Measurements from ENCODE around the gene PCDH9.

The PCDH9 gene

DNA sequence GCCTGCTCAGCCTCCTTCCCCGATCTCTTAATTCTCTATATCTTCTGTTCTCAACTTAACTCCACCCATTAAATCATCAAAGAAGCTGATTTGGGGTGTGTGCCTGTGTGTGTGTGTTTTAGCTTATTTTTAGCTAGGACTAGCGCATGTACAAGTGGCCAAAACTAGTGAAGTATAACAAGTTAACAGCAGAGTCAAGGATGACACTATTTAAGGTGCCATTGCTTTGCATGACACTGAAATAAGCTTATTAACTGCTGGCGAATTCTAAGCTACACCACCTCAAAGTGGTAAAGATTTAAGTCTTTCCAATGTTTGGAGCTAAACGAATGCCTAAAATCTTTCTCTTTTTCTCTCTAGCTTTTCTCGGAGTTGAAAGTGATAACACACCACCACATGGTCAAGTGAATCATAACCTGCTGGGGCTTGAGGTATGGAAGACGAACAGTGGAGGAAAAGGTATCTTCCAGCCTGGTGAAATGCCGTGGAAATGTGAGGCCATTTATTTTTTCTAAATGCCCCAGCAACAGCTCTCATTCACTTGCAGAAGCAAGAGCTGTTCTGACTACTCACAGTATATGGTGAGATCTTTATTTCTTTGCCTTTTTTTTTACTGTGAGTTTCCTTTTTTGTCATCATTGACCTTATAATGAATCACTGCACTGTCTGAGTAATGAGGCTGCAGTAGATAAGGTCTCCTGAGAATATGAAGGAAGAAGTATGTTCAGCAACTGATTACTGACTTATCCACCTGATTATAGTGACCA is 570.3 kb downstream of the PCDH9 start:
- no peaks in the 10 kb centered on the region for H3K36me3 ChIP-seq (ENCODE audit: insufficient read depth, low read length)
- peak overlapping the region; percentile 64 for H2AFZ ChIP-seq (ENCODE audit: low read length, unreplicated experiment)
- H3K27ac ChIP-seq (ENCODE audit: low read depth, low read length): peak overlapping the region; percentile 84
- H3K4me1 ChIP-seq (ENCODE audit: control insufficient read depth, insufficient read depth, low read length, unreplicated experiment): peaks cover 45% of the 10 kb centered on the region
- no peaks in the 10 kb centered on the region for H3K79me2 ChIP-seq (ENCODE audit: control insufficient read depth, insufficient read depth, low read length, unreplicated experiment)
- H3K27me3 ChIP-seq (ENCODE audit: insufficient read depth, low read length): no peaks in the 10 kb centered on the region
- peak overlapping the region; percentile 13 for H3K4me3 ChIP-seq (ENCODE audit: low read depth, low read length)

DNA sequence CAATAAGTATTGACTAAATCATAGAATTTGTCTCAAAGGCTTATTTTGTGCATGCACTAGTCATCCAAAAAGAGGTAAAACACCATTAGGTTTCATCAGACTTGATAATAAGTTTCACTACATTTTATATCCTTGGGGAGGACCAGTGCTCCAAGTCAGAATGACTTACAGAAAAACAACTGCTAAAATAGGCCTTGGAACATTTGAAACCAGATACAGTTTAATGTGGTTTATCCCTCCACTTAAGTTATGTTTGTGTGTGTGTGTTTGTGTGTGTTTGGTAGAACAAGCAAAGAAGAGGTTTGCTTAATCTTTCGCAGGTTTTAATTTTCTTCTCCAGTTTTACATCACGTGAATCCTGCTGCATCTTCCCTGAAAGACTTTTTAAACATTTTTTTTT is 570.9 kb downstream of the PCDH9 start:
- H3K27me3 ChIP-seq (ENCODE audit: insufficient read depth, low read length): no peaks in the 10 kb centered on the region
- H3K79me2 ChIP-seq (ENCODE audit: control insufficient read depth, insufficient read depth, low read length, unreplicated experiment): no peaks in the 10 kb centered on the region
- peak overlapping the region; percentile 13 for H3K4me3 ChIP-seq (ENCODE audit: low read depth, low read length)
- H3K4me1 ChIP-seq (ENCODE audit: control insufficient read depth, insufficient read depth, low read length, unreplicated experiment): peaks cover 45% of the 10 kb centered on the region
- H2AFZ ChIP-seq (ENCODE audit: low read length, unreplicated experiment): peak overlapping the region; percentile 64
- no peaks in the 10 kb centered on the region for H3K36me3 ChIP-seq (ENCODE audit: insufficient read depth, low read length)
- peak overlapping the region; percentile 84 for H3K27ac ChIP-seq (ENCODE audit: low read depth, low read length)

DNA sequence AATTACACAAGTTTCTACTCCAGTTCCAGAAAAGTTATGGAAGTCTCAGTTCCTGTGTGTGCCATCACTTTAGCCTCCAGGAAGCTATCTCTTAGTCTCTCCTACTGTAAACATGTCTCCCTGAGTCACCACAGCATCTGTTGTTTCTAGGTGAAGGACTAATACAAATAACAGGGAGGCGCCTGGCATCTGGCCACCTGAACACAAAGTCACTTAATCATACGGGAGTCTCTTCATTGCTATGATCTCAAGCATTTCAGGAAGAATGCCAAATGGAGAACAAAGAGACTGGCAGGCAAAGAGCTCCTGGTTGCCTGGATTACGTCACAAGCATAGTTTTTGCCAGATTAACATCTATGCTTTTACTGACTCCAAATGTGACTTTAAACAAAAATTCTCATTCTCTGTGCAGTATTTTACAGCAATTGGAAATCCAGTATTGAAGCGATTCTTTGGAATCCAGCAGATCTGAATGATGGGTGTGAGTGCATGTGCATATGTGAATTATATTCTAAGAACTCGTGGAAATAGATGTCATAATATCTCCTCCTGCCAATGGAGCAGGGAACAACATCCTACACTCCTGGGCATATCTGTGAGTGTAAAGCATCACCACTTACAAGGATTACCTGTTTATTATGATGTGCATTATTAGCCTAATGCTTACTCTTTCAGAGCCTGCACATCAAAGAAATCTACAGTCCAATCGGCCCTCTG is 572.8 kb downstream of the PCDH9 start:
- Histone ChIP-seq H3K27ac (ENCODE audit: low read depth, low read length) (peak overlapping the region; percentile 83), H2AFZ (ENCODE audit: low read length, unreplicated experiment) (peak overlapping the region; percentile 11), H3K27me3 (ENCODE audit: insufficient read depth, low read length) (no peaks in the 10 kb centered on the region), H3K4me1 (ENCODE audit: control insufficient read depth, insufficient read depth, low read length, unreplicated experiment) (peaks cover 45% of the 10 kb centered on the region), H3K4me3 (ENCODE audit: low read depth, low read length) (no peak overlapping the region), H3K36me3 (ENCODE audit: insufficient read depth, low read length) (no peaks in the 10 kb centered on the region), H3K79me2 (ENCODE audit: control insufficient read depth, insufficient read depth, low read length, unreplicated experiment) (no peaks in the 10 kb centered on the region)

DNA sequence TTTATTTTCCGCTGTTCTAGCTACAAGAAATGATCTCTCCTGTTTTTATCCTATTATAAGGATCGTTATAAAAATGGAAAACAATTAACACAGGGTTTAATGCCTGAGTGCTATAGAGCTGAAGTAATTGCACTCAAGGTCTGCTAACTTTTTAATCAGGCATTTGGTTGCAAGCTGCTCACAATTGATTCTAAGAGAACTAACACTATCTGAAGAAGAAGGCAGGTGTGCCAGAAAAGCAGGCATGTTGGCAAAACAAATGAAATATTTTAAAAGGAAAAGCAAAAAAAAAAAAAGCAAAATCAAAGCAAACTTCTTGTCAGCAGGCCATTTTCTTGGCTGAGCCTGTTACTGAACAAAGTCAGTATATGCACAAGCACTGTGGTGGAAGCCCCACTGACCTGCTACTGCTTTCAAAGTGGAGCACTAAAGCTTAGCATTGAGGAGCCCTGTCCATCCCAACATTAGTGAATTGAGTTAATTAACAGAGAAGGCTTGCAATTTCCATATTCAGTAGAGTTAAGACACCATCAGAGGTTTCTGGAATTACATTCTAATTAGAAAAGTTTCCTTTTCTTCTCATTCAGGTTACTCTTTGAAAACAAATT is 574.2 kb downstream of the PCDH9 start:
- Histone ChIP-seq H3K4me3 (ENCODE audit: low read depth, low read length) (no peak overlapping the region), H3K79me2 (ENCODE audit: control insufficient read depth, insufficient read depth, low read length, unreplicated experiment) (no peaks in the 10 kb centered on the region), H3K27me3 (ENCODE audit: insufficient read depth, low read length) (no peaks in the 10 kb centered on the region), H3K36me3 (ENCODE audit: insufficient read depth, low read length) (no peaks in the 10 kb centered on the region), H3K4me1 (ENCODE audit: control insufficient read depth, insufficient read depth, low read length, unreplicated experiment) (peaks cover 38% of the 10 kb centered on the region), H2AFZ (ENCODE audit: low read length, unreplicated experiment) (no peak overlapping the region), H3K27ac (ENCODE audit: low read depth, low read length) (peak overlapping the region; percentile 83)

DNA sequence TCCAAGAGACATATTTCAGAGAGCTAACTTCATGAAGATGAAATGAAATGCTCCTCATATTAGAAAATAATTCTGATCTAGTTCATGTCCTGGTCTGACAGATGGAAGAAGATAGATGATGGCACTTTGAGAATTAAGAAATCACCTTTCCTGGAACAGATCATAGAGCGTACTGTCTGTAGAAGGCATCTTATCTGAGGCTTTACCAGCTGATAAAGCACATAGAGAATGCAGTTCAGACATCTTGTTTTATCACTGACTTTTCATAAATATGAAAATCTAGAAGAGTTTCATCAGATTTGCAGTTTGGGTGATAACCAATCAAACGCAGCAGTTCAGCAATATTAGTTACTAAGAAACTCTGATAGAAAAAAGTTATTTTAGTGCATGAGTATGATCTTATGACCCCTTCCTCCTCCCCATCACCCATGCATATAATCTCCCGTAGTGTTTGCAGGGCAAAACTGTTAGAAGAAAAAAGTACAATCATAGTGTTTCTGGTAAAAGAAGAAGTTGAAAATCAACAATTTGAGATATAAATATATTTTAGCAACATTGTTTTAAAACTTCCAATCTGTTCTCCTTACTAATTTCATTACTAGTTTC is 585.2 kb downstream of the PCDH9 start:
- H3K36me3 ChIP-seq (ENCODE audit: insufficient read depth, low read length): no peaks in the 10 kb centered on the region
- no peaks in the 10 kb centered on the region for H3K27me3 ChIP-seq (ENCODE audit: insufficient read depth, low read length)
- H3K27ac ChIP-seq (ENCODE audit: low read depth, low read length): no peak overlapping the region
- no peak overlapping the region for H2AFZ ChIP-seq (ENCODE audit: low read length, unreplicated experiment)
- no peaks in the 10 kb centered on the region for H3K79me2 ChIP-seq (ENCODE audit: control insufficient read depth, insufficient read depth, low read length, unreplicated experiment)
- H3K4me3 ChIP-seq (ENCODE audit: low read depth, low read length): no peak overlapping the region
- H3K4me1 ChIP-seq (ENCODE audit: control insufficient read depth, insufficient read depth, low read length, unreplicated experiment): no peaks in the 10 kb centered on the region

DNA sequence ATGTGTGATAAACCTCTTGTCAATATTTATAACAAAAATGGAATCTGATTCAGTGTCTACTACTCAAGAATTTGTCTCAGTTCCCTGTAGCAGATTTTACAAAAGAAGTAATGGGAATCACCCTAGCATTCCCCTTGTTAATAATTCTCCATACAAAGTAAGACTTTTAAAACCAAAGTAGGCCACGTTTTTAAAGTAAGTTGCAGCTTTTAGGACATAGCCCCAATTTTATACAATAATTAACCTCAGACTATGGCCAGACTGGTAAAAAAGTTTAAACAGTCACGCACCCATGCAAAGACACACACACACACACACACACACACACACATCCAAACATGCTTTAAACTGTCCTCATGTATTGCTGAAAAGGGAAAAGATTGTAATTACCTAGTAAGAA is 589.9 kb downstream of the PCDH9 start:
- peaks cover 9% of the 10 kb centered on the region for H3K4me1 ChIP-seq (ENCODE audit: control insufficient read depth, insufficient read depth, low read length, unreplicated experiment)
- no peak overlapping the region for H3K27ac ChIP-seq (ENCODE audit: low read depth, low read length)
- H3K36me3 ChIP-seq (ENCODE audit: insufficient read depth, low read length): no peaks in the 10 kb centered on the region
- H3K4me3 ChIP-seq (ENCODE audit: low read depth, low read length): no peak overlapping the region
- no peaks in the 10 kb centered on the region for H3K27me3 ChIP-seq (ENCODE audit: insufficient read depth, low read length)
- H3K79me2 ChIP-seq (ENCODE audit: control insufficient read depth, insufficient read depth, low read length, unreplicated experiment): no peaks in the 10 kb centered on the region
- H2AFZ ChIP-seq (ENCODE audit: low read length, unreplicated experiment): no peak overlapping the region

DNA sequence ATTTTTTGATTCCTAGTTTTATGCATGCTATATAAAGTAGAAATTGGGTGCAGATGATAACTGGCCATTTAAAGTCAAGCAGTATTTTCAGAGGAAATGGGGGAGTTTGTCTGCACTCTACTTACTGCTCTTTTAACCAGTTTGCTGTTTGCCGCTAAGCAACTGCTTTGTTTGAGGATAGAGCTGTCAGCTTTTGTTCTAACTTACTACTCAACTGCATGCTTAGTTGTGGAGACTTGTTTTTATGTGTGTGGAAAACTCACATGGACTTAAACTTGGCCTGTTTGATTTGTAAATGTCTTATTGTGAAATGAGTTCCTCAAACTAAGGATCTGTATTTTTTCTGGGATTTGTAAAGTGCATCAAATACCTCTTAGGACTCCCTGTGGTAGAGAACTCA is 591.1 kb downstream of the PCDH9 start:
- no peak overlapping the region for H3K27ac ChIP-seq (ENCODE audit: low read depth, low read length)
- no peak overlapping the region for H3K4me3 ChIP-seq (ENCODE audit: low read depth, low read length)
- no peaks in the 10 kb centered on the region for H3K79me2 ChIP-seq (ENCODE audit: control insufficient read depth, insufficient read depth, low read length, unreplicated experiment)
- H2AFZ ChIP-seq (ENCODE audit: low read length, unreplicated experiment): no peak overlapping the region
- H3K4me1 ChIP-seq (ENCODE audit: control insufficient read depth, insufficient read depth, low read length, unreplicated experiment): peaks cover 21% of the 10 kb centered on the region
- no peaks in the 10 kb centered on the region for H3K36me3 ChIP-seq (ENCODE audit: insufficient read depth, low read length)
- H3K27me3 ChIP-seq (ENCODE audit: insufficient read depth, low read length): no peaks in the 10 kb centered on the region

DNA sequence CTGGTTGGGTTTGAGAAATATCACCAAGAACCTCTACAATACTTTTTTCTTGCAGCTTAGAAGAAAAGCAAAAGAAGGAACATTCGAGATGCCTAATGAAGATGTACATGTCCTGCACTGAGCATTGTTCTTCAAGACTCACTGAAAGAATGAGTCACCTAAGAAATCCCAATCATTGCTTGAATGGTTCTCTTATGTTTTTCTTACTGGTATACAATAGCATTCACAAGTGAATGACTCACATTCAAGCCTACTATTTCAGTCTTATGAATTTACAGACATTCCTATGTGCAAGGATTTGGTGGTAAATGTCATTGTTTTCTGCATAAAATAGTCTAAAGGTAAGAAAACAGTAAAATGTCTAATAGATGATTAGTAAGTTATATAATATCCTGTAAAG is 594.6 kb downstream of the PCDH9 start:
- peak overlapping the region; percentile 66 for H3K27ac ChIP-seq (ENCODE audit: low read depth, low read length)
- H3K36me3 ChIP-seq (ENCODE audit: insufficient read depth, low read length): no peaks in the 10 kb centered on the region
- H3K79me2 ChIP-seq (ENCODE audit: control insufficient read depth, insufficient read depth, low read length, unreplicated experiment): no peaks in the 10 kb centered on the region
- peaks cover 22% of the 10 kb centered on the region for H3K4me1 ChIP-seq (ENCODE audit: control insufficient read depth, insufficient read depth, low read length, unreplicated experiment)
- no peaks in the 10 kb centered on the region for H3K27me3 ChIP-seq (ENCODE audit: insufficient read depth, low read length)
- H3K4me3 ChIP-seq (ENCODE audit: low read depth, low read length): peak overlapping the region; percentile 52; the same call in 1 of the 2 replicates
- H2AFZ ChIP-seq (ENCODE audit: low read length, unreplicated experiment): no peak overlapping the region

DNA sequence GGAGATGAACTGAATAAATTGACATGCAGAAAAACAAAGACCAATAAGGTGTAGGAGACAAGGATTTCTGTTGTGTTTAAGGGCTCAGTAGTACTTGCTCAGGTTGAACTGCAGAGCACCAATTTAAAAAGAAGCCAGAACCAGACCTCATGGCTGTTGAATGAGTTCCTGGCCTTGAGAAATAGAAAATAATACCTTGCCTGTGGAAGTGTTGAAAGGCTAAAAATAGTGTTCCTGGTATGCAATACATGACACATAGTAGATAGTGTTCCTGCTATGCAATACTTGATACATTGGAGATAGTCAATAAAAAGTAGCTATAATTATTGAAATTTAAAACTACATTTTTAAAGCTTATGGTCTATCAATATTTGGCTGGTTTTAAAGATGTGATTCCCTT is 595.8 kb downstream of the PCDH9 start:
- Histone ChIP-seq H3K4me3 (ENCODE audit: low read depth, low read length) (peak overlapping the region; percentile 11; the same call in 1 of the 2 replicates), H3K27me3 (ENCODE audit: insufficient read depth, low read length) (no peaks in the 10 kb centered on the region), H3K36me3 (ENCODE audit: insufficient read depth, low read length) (no peaks in the 10 kb centered on the region)

DNA sequence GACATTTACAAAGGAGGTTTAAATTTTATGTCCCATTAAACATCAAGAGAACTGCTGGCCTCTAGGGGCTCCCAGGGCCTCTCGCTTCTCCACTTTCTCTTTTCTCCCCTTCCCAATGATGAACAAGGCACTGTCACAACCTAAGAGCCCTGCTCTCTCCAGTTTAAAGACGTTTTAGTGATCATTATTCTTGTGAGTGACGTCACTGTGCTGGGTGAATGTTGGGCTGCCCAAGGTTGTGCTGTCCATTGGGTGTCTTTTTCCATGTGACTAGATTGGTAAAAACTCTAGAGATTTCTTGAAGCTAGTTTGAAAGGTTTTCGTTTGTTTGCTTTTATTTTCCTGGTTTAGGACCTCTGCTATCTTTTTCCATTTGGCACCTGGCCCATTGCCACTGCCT is 602.6 kb downstream of the PCDH9 start:
- Histone ChIP-seq H3K27me3 (ENCODE audit: insufficient read depth, low read length) (no peaks in the 10 kb centered on the region), H3K36me3 (ENCODE audit: insufficient read depth, low read length) (no peaks in the 10 kb centered on the region), H3K4me1 (ENCODE audit: control insufficient read depth, insufficient read depth, low read length, unreplicated experiment) (no peaks in the 10 kb centered on the region), H3K4me3 (ENCODE audit: low read depth, low read length) (no peak overlapping the region), H3K27ac (ENCODE audit: low read depth, low read length) (no peak overlapping the region), H2AFZ (ENCODE audit: low read length, unreplicated experiment) (no peak overlapping the region), H3K79me2 (ENCODE audit: control insufficient read depth, insufficient read depth, low read length, unreplicated experiment) (no peaks in the 10 kb centered on the region)

More for the DNA sequence above, 595.8 kb downstream of the PCDH9 start:
- H3K27ac ChIP-seq (ENCODE audit: low read depth, low read length): no peak overlapping the region
- H3K4me1 ChIP-seq (ENCODE audit: control insufficient read depth, insufficient read depth, low read length, unreplicated experiment): peaks cover 22% of the 10 kb centered on the region
- H2AFZ ChIP-seq (ENCODE audit: low read length, unreplicated experiment): no peak overlapping the region
- no peaks in the 10 kb centered on the region for H3K79me2 ChIP-seq (ENCODE audit: control insufficient read depth, insufficient read depth, low read length, unreplicated experiment)
